GM12872 (cell line): ENCODE measurements around the gene ELMO2.

ENCODE experiments used
- CTCF ChIP-seq: IDR thresholded peaks from 3 replicates; pipeline ENCODE4 v1.5.1; 2011; ENCODE audit warnings: low read depth, mild to moderate bottlenecking, low read length, moderate library complexity; ENCODE audit not compliant: insufficient read depth

Gene ELMO2

GRCh38 chr20:46396052-46396740, 10.2 kb downstream of the ELMO2 start:
- no peak for TF ChIP-seq CTCF

GRCh38 chr20:46394872-46395760, 11.3 kb downstream of the ELMO2 start:
- TF ChIP-seq CTCF: no peak

- TF ChIP-seq CTCF: no peak
These were observed 12.4 kb downstream of the ELMO2 start for GRCh38 chr20:46393967-46394366.

- TF ChIP-seq CTCF: no peak
These were observed 17.5 kb downstream of the ELMO2 start for GRCh38 chr20:46388937-46389336.

- TF ChIP-seq CTCF: no peak
These were observed 18.1 kb downstream of the ELMO2 start for GRCh38 chr20:46388201-46388836.

GRCh38 chr20:46378412-46379009, 27.9 kb downstream of the ELMO2 start:
- no peak for TF ChIP-seq CTCF

GRCh38 chr20:46377518-46377917, 28.9 kb downstream of the ELMO2 start:
- TF ChIP-seq CTCF: no peak
